ENCODE data around the gene CD2.

CD2 gene

DNA sequence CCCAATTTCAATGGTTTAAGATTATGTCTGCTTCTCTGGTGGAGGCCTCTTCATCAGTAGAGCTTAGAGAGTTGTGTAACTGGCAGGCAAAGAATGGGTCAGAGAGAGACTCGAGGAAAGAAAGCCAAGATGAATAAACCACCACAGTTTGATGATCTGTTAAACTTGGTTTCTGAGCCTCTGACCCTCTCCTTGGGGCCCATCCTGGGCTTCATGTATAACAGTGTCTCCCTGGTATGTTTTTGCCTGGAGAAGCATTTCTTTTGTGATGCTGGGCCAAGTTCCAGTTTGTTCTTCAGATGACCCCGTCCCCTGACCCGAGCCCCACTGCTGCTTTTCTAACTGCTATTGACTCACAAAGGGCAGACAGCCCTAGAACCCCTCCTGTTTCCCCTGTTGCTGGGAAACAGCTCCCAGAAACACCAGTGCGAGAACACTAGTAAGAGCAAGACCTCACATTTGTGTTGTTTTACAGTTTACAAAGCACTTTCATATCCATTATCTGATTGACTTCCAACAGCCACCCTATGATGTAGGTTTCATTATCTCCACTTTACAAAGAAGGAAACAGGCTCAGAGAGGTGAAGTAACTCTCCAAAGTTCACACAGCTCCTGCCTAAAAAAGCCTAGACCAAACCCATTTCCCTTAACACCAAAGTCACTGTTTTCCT lies 9.0 kb downstream of the CD2 start:
- DNase-seq = peak; percentile 67
- Histone ChIP-seq H3K79me2 (ENCODE audit: insufficient read depth, low read length) (no peaks in the 10 kb centered on the region), H3K4me2 (ENCODE audit: insufficient read depth, low read length) (no peak overlapping the region), H4K20me1 (ENCODE audit: insufficient read depth, low read length) (no peaks in the 10 kb centered on the region), H3K27ac (ENCODE audit: low read length) (peak overlapping the region; percentile 100), H3K9ac (ENCODE audit: low read depth, low read length) (peak overlapping the region; percentile 41), H2AFZ (ENCODE audit: low read depth, low read length) (peak overlapping the region; percentile 67), H3K36me3 (ENCODE audit: insufficient read depth, low read length) (no peaks in the 10 kb centered on the region), H3K9me3 (ENCODE audit: insufficient read depth, low read length, severe bottlenecking) (no peaks in the 10 kb centered on the region), H3K4me1 (ENCODE audit: insufficient read depth, low read length) (peaks cover 76% of the 10 kb centered on the region), H3K27me3 (ENCODE audit: insufficient read depth, low read length, poor library complexity) (no peaks in the 10 kb centered on the region), H3K4me3 (ENCODE audit: low read depth in 1 of 2, low read length in 2 of 2) (no peak overlapping the region)
- peak; percentile 72 for ATAC-seq (ENCODE audit: insufficient read depth, low read depth)
- no peak for TF ChIP-seq EZH2 (IDR thresholded peaks at IDR 0.05; ENCODE audit: borderline replicate concordance, low read depth, low read length, severe bottlenecking)
- TF ChIP-seq, protein P1, sequence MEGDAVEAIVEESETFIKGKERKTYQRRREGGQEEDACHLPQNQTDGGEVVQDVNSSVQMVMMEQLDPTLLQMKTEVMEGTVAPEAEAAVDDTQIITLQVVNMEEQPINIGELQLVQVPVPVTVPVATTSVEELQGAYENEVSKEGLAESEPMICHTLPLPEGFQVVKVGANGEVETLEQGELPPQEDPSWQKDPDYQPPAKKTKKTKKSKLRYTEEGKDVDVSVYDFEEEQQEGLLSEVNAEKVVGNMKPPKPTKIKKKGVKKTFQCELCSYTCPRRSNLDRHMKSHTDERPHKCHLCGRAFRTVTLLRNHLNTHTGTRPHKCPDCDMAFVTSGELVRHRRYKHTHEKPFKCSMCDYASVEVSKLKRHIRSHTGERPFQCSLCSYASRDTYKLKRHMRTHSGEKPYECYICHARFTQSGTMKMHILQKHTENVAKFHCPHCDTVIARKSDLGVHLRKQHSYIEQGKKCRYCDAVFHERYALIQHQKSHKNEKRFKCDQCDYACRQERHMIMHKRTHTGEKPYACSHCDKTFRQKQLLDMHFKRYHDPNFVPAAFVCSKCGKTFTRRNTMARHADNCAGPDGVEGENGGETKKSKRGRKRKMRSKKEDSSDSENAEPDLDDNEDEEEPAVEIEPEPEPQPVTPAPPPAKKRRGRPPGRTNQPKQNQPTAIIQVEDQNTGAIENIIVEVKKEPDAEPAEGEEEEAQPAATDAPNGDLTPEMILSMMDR (IDR thresholded peaks at IDR 0.05; ENCODE audit: borderline replicate concordance, extremely low read depth, low read length, poor library complexity, severe bottlenecking) = no peak

DNA sequence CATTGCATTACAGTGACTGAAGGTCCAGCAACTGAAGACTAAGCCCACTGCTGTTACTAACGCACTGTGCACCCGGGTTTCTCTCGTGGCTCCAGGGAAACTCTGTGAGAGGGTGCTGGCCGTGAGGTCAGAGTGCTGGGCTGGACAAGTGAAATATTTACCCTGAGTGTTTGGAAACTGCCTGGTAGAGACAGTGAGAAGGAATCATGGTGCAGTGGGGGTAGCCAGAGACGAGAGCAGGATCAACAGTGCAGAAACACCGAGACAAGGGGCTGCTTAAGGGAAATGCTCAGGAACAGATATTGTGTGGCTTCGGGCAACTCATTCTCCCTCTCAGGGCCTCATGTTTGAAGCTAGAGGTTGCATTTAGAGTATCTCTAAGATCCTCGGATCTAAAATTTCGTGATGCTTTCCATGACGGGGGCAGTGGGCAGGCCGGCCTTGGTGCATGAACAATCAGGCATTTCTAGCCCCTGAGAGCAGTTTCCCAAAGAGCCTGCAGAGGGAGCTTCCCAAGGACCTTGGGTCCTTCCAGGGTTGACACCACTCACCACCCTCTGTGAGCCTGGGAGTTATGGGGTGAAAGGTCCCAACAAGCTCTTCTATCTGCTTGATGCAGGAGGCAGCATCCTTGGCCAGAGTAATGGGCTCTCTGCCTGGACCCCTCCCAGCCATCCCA lies 9.7 kb downstream of the CD2 start:
- no peak overlapping the region for H3K4me2 ChIP-seq (ENCODE audit: insufficient read depth, low read length)
- H2AFZ ChIP-seq (ENCODE audit: low read depth, low read length) = peak overlapping the region; percentile 67
- no peak overlapping the region for H3K4me3 ChIP-seq (ENCODE audit: low read depth in 1 of 2, low read length in 2 of 2)
- H3K9me3 ChIP-seq (ENCODE audit: insufficient read depth, low read length, severe bottlenecking) = no peaks in the 10 kb centered on the region
- H3K79me2 ChIP-seq (ENCODE audit: insufficient read depth, low read length) = no peaks in the 10 kb centered on the region
- H3K36me3 ChIP-seq (ENCODE audit: insufficient read depth, low read length) = no peaks in the 10 kb centered on the region
- DNase-seq (peak; percentile 61), ATAC-seq (ENCODE audit: insufficient read depth, low read depth) (peak; percentile 35; the same call in 2 of the 3 replicates)
- peaks cover 83% of the 10 kb centered on the region for H3K4me1 ChIP-seq (ENCODE audit: insufficient read depth, low read length)
- H3K9ac ChIP-seq (ENCODE audit: low read depth, low read length) = peak overlapping the region; percentile 41
- peak overlapping the region; percentile 100 for H3K27ac ChIP-seq (ENCODE audit: low read length)
- H3K27me3 ChIP-seq (ENCODE audit: insufficient read depth, low read length, poor library complexity) = no peaks in the 10 kb centered on the region
- no peaks in the 10 kb centered on the region for H4K20me1 ChIP-seq (ENCODE audit: insufficient read depth, low read length)
- TF ChIP-seq EZH2 (IDR thresholded peaks at IDR 0.05; ENCODE audit: borderline replicate concordance, low read depth, low read length, severe bottlenecking) = no peak
- TF ChIP-seq, protein P1 (IDR thresholded peaks at IDR 0.05; ENCODE audit: borderline replicate concordance, extremely low read depth, low read length, poor library complexity, severe bottlenecking) = peak; percentile 64

DNA sequence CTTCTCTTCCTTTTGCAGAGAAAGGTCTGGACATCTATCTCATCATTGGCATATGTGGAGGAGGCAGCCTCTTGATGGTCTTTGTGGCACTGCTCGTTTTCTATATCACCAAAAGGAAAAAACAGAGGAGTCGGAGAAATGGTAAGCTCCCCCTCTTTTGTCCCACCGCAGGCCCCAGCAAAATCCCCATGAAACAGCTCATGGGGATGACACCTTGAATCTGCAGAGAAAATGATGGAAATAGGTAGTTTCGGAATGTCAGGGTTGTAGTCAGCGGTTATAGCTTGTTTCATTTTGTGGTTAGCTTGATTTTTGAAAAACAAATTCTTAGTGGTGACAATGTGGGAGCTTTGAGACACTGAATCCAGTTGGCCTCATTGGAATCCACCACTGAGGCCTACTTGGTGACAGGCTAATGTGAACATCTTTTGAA lies 10.3 kb downstream of the CD2 start:
- H3K36me3 ChIP-seq (ENCODE audit: insufficient read depth, low read length) = no peaks in the 10 kb centered on the region
- H2AFZ ChIP-seq (ENCODE audit: low read depth, low read length) = peak overlapping the region; percentile 67; the same call in 1 of the 2 replicates
- peak overlapping the region; percentile 100 for H3K27ac ChIP-seq (ENCODE audit: low read length)
- H3K4me1 ChIP-seq (ENCODE audit: insufficient read depth, low read length) = peaks cover 87% of the 10 kb centered on the region
- H3K4me2 ChIP-seq (ENCODE audit: insufficient read depth, low read length) = no peak overlapping the region
- TF ChIP-seq, protein P1 (IDR thresholded peaks at IDR 0.05; ENCODE audit: borderline replicate concordance, extremely low read depth, low read length, poor library complexity, severe bottlenecking) = no peak
- TF ChIP-seq EZH2 (IDR thresholded peaks at IDR 0.05; ENCODE audit: borderline replicate concordance, low read depth, low read length, severe bottlenecking) = no peak
- H3K27me3 ChIP-seq (ENCODE audit: insufficient read depth, low read length, poor library complexity) = no peaks in the 10 kb centered on the region
- no peaks in the 10 kb centered on the region for H3K79me2 ChIP-seq (ENCODE audit: insufficient read depth, low read length)
- DNase-seq = peak; percentile 7
- ATAC-seq (ENCODE audit: insufficient read depth, low read depth) = no peak
- no peaks in the 10 kb centered on the region for H4K20me1 ChIP-seq (ENCODE audit: insufficient read depth, low read length)
- no peaks in the 10 kb centered on the region for H3K9me3 ChIP-seq (ENCODE audit: insufficient read depth, low read length, severe bottlenecking)
- peak overlapping the region; percentile 41; the same call in 1 of the 2 replicates for H3K9ac ChIP-seq (ENCODE audit: low read depth, low read length)
- H3K4me3 ChIP-seq (ENCODE audit: low read depth in 1 of 2, low read length in 2 of 2) = no peak overlapping the region
